Mesenteric fat pad (tissue), 1 donor: ENCODE data around the gene PDZD8. TPM values are rescaled to one million over a fixed set of nuclear protein-coding genes. Genes with fewer than 3 reads are reported as not detected.

ENCODE experiments used
- DNase-seq: peaks from one replicate; pipeline ENCODE4 v3.0.0-alpha.2; 2020; ENCODE audit warnings: low spot score
- total RNA-seq: library from RNA; stranded (reverse); fragmentation: NEBNext Ultra II Directional; extraction: Animal tissue kit (Norgen Biotek cat#: 25700); gene quantifications from one replicate; pipeline ENCODE4 v1.2.1, GENCODE V29; 2021
- donor health status: DM: yes; HTN: yes; CAD: no.

Gene PDZD8
- total RNA-seq, 1 donor from 2014 or later: 36.7 TPM

- no peak for DNase-seq
Measured at GRCh38 chr10:117391436-117392205, 16.4 kb upstream of the PDZD8 start.

GRCh38 chr10:117390420-117390819, 15.2 kb upstream of the PDZD8 start:
- DNase-seq: no peak

GRCh38 chr10:117386805-117387204, 11.6 kb upstream of the PDZD8 start:
- no peak for DNase-seq

- no peak for DNase-seq
Measured at GRCh38 chr10:117382861-117383260, 7.6 kb upstream of the PDZD8 start.

GRCh38 chr10:117374506-117375359, 507 bp downstream of the PDZD8 start:
- DNase-seq: peak; percentile 90

- DNase-seq: no peak
Measured at GRCh38 chr10:117373823-117374505, 1.3 kb downstream of the PDZD8 start.

GRCh38 chr10:117370205-117370604, 5.0 kb downstream of the PDZD8 start:
- DNase-seq: no peak

GRCh38 chr10:117367718-117368117, 7.5 kb downstream of the PDZD8 start:
- DNase-seq: no peak

GRCh38 chr10:117366741-117367140, 8.5 kb downstream of the PDZD8 start:
- DNase-seq: no peak

GRCh38 chr10:117365612-117366011, 9.6 kb downstream of the PDZD8 start:
- no peak for DNase-seq

- DNase-seq: no peak
Measured at GRCh38 chr10:117364110-117364960, 10.9 kb downstream of the PDZD8 start.

GRCh38 chr10:117363028-117363427, 12.2 kb downstream of the PDZD8 start:
- no peak for DNase-seq

GRCh38 chr10:117362313-117362712, 12.9 kb downstream of the PDZD8 start:
- no peak for DNase-seq

GRCh38 chr10:117360994-117361667, 14.1 kb downstream of the PDZD8 start:
- DNase-seq: no peak

GRCh38 chr10:117360016-117360415, 15.2 kb downstream of the PDZD8 start:
- no peak for DNase-seq

- no peak for DNase-seq
Measured at GRCh38 chr10:117355072-117355471, 20.2 kb downstream of the PDZD8 start.

- DNase-seq: no peak
Measured at GRCh38 chr10:117353684-117354083, 21.6 kb downstream of the PDZD8 start.

GRCh38 chr10:117352724-117353123, 22.5 kb downstream of the PDZD8 start:
- no peak for DNase-seq

- DNase-seq: no peak
Measured at GRCh38 chr10:117351996-117352395, 23.2 kb downstream of the PDZD8 start.

- DNase-seq: no peak
Measured at GRCh38 chr10:117351558-117351957, 23.7 kb downstream of the PDZD8 start.
